LHCN-M2 (cell line): Measurements from ENCODE around the gene CRABP2. TPM values are rescaled to one million over a fixed set of nuclear protein-coding genes. Genes with fewer than 3 reads are reported as not detected.

Source experiments
- DNase-seq: peaks from one replicate; pipeline ENCODE4 v3.0.0-alpha.2; 2012; ENCODE audit warnings: low read depth
- total RNA-seq: library from RNA; depleted of rRNA; stranded (reverse); fragments of >200 nt; gene quantifications from 2 replicates; pipeline ENCODE4 v1.2.3, GENCODE V29; 2014; rRNA removed

Gene CRABP2
- total RNA-seq, 1 experiment from 2014 or later = 2.2 TPM

- DNase-seq = peak; percentile 49
Observed at GRCh38 chr1:156656806-156657740, 48.3 kb downstream of the CRABP2 start.

GRCh38 chr1:156655904-156656516, 49.4 kb downstream of the CRABP2 start:
- DNase-seq = no peak

- no peak for DNase-seq
Observed at GRCh38 chr1:156655151-156655903, 50.1 kb downstream of the CRABP2 start.

GRCh38 chr1:156654700-156655099, 50.7 kb downstream of the CRABP2 start:
- no peak for DNase-seq

GRCh38 chr1:156652992-156653355, 52.4 kb downstream of the CRABP2 start:
- DNase-seq = no peak

GRCh38 chr1:156652131-156652991, 53.0 kb downstream of the CRABP2 start:
- DNase-seq = peak; percentile 43

Other genes with a start within 250 kb of the CRABP2 start
- 21.9 and 23.2 TPM in 2 replicates for gene MEF2D, start 204.8 kb downstream of the CRABP2 start, total RNA-seq
- gene IQGAP3, start 133.0 kb downstream of the CRABP2 start, total RNA-seq = 45.6 and 48.0 TPM in 2 replicates
- gene TTC24, start 125.9 kb downstream of the CRABP2 start, total RNA-seq = not detected in 2 replicates
- 74.9 and 101 TPM in 2 replicates for gene NAXE, start 113.8 kb downstream of the CRABP2 start, total RNA-seq
- 24.1 and 26.0 TPM in 2 replicates for gene GPATCH4, start 104.1 kb downstream of the CRABP2 start, total RNA-seq
- not detected in 2 replicates for gene HAPLN2, start 86.2 kb downstream of the CRABP2 start, total RNA-seq
- gene BCAN, start 63.5 kb downstream of the CRABP2 start, total RNA-seq = not detected in 2 replicates
- 470 and 483 TPM in 2 replicates for gene NES, start 28.2 kb downstream of the CRABP2 start, total RNA-seq
- gene METTL25B, start 22.9 kb upstream of the CRABP2 start, total RNA-seq = 10.0 and 11.2 TPM in 2 replicates
- gene ISG20L2, start 23.2 kb upstream of the CRABP2 start, total RNA-seq = 14.2 and 25.6 TPM in 2 replicates
- 80.4 and 86.1 TPM in 2 replicates for gene MRPL24, start 35.5 kb upstream of the CRABP2 start, total RNA-seq
- 327 and 339 TPM in 2 replicates for gene HDGF, start 46.1 kb upstream of the CRABP2 start, total RNA-seq
- 36.8 and 44.4 TPM in 2 replicates for gene PRCC, start 62.0 kb upstream of the CRABP2 start, total RNA-seq
- not detected in 2 replicates for gene SH2D2A, start 111.3 kb upstream of the CRABP2 start, total RNA-seq
- gene INSRR, start 153.5 kb upstream of the CRABP2 start, total RNA-seq = not detected in 2 replicates
- 0.19 TPM in 1 of 2 replicates, not detected in the other for gene NTRK1, start 155.3 kb upstream of the CRABP2 start, total RNA-seq
- 0.19 and 0.23 TPM in 2 replicates for gene PEAR1, start 188.1 kb upstream of the CRABP2 start, total RNA-seq
- not detected in 2 replicates for gene LRRC71, start 215.0 kb upstream of the CRABP2 start, total RNA-seq